ENCODE data around the gene SLC7A11.

DNA sequence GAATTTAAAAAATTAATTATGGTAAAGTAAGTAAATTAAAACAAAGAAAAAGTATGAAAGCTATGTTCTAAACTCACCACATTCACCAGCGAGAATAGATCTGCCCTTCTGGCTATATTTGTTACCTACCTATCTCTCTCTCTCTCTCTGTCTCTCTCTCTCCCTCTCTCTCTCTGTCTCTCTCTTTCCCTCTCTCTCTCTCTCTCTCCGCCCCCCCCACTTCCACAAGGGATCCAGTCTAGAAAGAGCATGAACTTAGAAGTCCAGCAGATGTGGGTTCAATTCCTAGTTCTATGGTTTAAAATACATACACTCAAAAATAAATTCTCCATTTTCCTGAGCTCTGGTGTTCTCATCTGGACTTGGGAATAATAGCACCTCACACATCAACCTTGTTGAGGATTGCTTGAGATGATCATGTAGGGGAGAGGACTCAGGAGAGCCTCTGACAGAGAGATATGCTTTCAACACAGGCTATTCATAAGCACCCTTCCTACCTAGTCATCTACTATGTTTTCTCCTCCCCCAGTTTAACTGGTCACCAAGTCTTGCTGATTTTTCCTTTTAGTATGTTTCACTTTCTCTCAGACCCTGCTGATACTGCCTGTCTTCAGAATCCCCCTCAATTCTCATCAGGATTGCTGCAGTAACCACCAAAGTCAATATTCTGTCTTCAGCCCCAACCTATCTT lies 64.7 kb downstream of the SLC7A11 start:
- TF ChIP-seq CTCF (IDR thresholded peaks at IDR 0.05; ENCODE audit: insufficient read depth, low read length) (no peak), POLR2AphosphoS5 (IDR thresholded peaks at IDR 0.05; ENCODE audit: low read depth) (no peak), GABPA (IDR thresholded peaks at IDR 0.05; ENCODE audit: low read depth) (no peak), REST (IDR thresholded peaks at IDR 0.05; ENCODE audit: insufficient replicate concordance, low read depth) (no peak), SPI1 (IDR thresholded peaks at IDR 0.05; ENCODE audit: borderline replicate concordance, low read depth) (no peak)

Data from HL-60 (cell line).